Glutamatergic neuron (in vitro differentiated cells): ENCODE measurements around the gene TMEM100. TPM values are rescaled to one million over a fixed set of nuclear protein-coding genes. Genes with fewer than 3 reads are reported as not detected.

Source experiments
- DNase-seq: peaks from one replicate; pipeline ENCODE4 v3.0.0; 2022
- H3K27ac Mint-ChIP-seq: one replicate; pipeline ENCODE4 v1.8.0; 2020; ENCODE audit warnings: mild to moderate bottlenecking, mixed read lengths, inconsistent platforms; ENCODE audit not compliant: unreplicated experiment
- H3K27me3 Mint-ChIP-seq: one replicate; pipeline ENCODE4 v1.8.0; 2020; ENCODE audit warnings: mild to moderate bottlenecking, moderate library complexity, mixed read lengths, inconsistent platforms; ENCODE audit not compliant: unreplicated experiment
- H3K36me3 Mint-ChIP-seq: one replicate; pipeline ENCODE4 v1.8.0; 2020; ENCODE audit warnings: mild to moderate bottlenecking, mixed read lengths, inconsistent platforms; ENCODE audit not compliant: unreplicated experiment
- H3K4me1 Mint-ChIP-seq: one replicate; pipeline ENCODE4 v1.8.0; 2020; ENCODE audit warnings: mild to moderate bottlenecking, low read depth, mixed read lengths, inconsistent platforms; ENCODE audit not compliant: unreplicated experiment
- H3K4me3 Mint-ChIP-seq: one replicate; pipeline ENCODE4 v1.8.0; 2020; ENCODE audit warnings: mild to moderate bottlenecking, mixed read lengths, inconsistent platforms; ENCODE audit not compliant: unreplicated experiment
- H3K9me3 Mint-ChIP-seq: one replicate; pipeline ENCODE4 v1.8.0; 2020; ENCODE audit warnings: mild to moderate bottlenecking, moderate library complexity, mixed read lengths, inconsistent platforms; ENCODE audit not compliant: unreplicated experiment
- CTCF ChIP-seq: fragments of 200-600 bp; sonication (generic); IDR thresholded peaks from one replicate; pipeline ENCODE4 v1.5.0; 2021; ENCODE audit not compliant: partially characterized antibody, unreplicated experiment
- total RNA-seq: library from RNA; stranded (reverse); fragmentation: NEBNext Ultra II Directional; extraction: Animal tissue kit (Norgen Biotek cat#: 25700); gene quantifications from one replicate; pipeline ENCODE4 v1.2.1, GENCODE V29; 2021; ENCODE audit not compliant: unreplicated experiment

The TMEM100 gene
- total RNA-seq, 1 donor from 2014 or later: 1.4 TPM

- TF ChIP-seq CTCF: no peak
- H3K36me3 Mint-ChIP-seq: peaks cover 6% of the 10 kb centered on the region
- H3K4me3 Mint-ChIP-seq: no peak overlapping the region
- DNase-seq: no peak
- no peaks in the 10 kb centered on the region for H3K4me1 Mint-ChIP-seq
- no peak overlapping the region for H3K27ac Mint-ChIP-seq
- peaks cover 1% of the 10 kb centered on the region for H3K27me3 Mint-ChIP-seq
- H3K9me3 Mint-ChIP-seq: no peaks in the 10 kb centered on the region
These were observed 41.9 kb downstream of the TMEM100 start for GRCh38 chr17:55680686-55681341.

GRCh38 chr17:55677446-55677845 is 45.2 kb downstream of the TMEM100 start:
- Mint-ChIP-seq H3K36me3 (peaks cover 5% of the 10 kb centered on the region), H3K9me3 (peaks cover 1% of the 10 kb centered on the region), H3K27me3 (no peaks in the 10 kb centered on the region), H3K27ac (no peak overlapping the region), H3K4me3 (no peak overlapping the region), H3K4me1 (peaks cover 5% of the 10 kb centered on the region)
- DNase-seq: no peak
- TF ChIP-seq CTCF: no peak

GRCh38 chr17:55676274-55676673 is 46.4 kb downstream of the TMEM100 start:
- peaks cover 1% of the 10 kb centered on the region for H3K9me3 Mint-ChIP-seq
- H3K36me3 Mint-ChIP-seq: peaks cover 5% of the 10 kb centered on the region
- H3K4me3 Mint-ChIP-seq: no peak overlapping the region
- DNase-seq: no peak
- H3K4me1 Mint-ChIP-seq: peaks cover 5% of the 10 kb centered on the region
- no peaks in the 10 kb centered on the region for H3K27me3 Mint-ChIP-seq
- TF ChIP-seq CTCF: no peak
- H3K27ac Mint-ChIP-seq: no peak overlapping the region

DNA sequence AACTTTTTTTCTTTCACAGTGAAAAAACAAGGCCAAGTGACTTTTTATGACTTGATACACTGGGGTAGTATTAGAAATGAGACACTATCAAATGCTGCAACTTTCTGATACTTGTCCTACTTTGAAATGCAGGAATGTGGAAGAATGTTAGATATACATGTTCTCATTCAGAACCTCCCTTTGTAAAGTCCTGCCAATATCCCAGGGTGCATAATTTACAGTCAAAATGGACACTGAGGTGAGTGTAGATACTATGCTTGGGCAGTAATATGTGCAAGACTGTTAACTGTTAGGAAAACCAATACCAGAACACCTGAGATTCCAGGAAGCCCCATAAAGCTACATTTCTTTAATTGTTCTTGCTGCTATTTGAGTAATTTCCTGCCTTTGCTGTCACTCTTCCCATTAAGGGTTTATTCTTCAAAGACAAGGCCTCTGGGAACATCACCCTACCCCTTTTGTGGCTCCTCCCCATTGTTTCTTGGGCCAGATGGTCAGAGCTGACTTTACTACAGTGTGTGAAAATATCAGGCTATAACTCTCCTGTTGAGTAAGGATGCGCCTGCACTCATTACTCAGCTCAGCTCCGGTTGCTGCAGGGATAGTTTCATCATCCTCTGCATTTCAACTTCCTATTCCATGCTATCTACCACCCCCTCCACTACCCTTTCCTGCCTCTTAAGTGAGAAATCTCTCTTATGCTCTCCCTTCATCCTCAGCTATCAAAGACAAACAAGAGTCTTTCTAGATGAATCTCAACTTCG is 48.7 kb downstream of the TMEM100 start:
- H3K4me3 Mint-ChIP-seq: no peak overlapping the region
- H3K4me1 Mint-ChIP-seq: peaks cover 5% of the 10 kb centered on the region
- peaks cover 1% of the 10 kb centered on the region for H3K9me3 Mint-ChIP-seq
- peaks cover 5% of the 10 kb centered on the region for H3K36me3 Mint-ChIP-seq
- TF ChIP-seq CTCF: no peak
- no peak for DNase-seq
- H3K27me3 Mint-ChIP-seq: no peaks in the 10 kb centered on the region
- H3K27ac Mint-ChIP-seq: no peak overlapping the region
